Heart left ventricle (tissue), 16 donors: ENCODE measurements around the gene ADGRG2. TPM values are rescaled to one million over a fixed set of nuclear protein-coding genes. Genes with fewer than 3 reads are reported as not detected.

ENCODE experiments used
- ATAC-seq, 4 donors: fragments of 200-7000 bp; cut with Tn5 transposase; one replicate each; pipeline ENCODE4 v1.9.1; 2020 to 2022; ENCODE audit warnings: moderate library complexity in 4 of 4, mild to moderate bottlenecking in 3 of 4, moderate number of reproducible peaks in 1 of 4
- DNase-seq, 5 donors: peaks; one replicate each; pipeline ENCODE4 v3.0.0-alpha.2; 2020
- H3K27ac ChIP-seq, 12 donors: fragments of 200-600 bp; sonication (generic) in 4 of 12; one replicate each; pipeline versions ENCODE4 v1.5.0 to v1.8.0; 2016 to 2022; ENCODE audit warnings: mild to moderate bottlenecking in 2 of 12
- H3K27me3 ChIP-seq, 9 donors: fragments of 200-600 bp; sonication (generic) in 2 of 9; one replicate each; pipeline versions ENCODE4 v1.5.1 to v1.8.0; 2016 to 2022; ENCODE audit warnings: mild to moderate bottlenecking in 3 of 9
- H3K36me3 ChIP-seq, 9 donors: fragments of 200-600 bp; sonication (generic) in 2 of 9; one replicate each; pipeline versions ENCODE4 v1.5.0 to v1.8.0; 2018 to 2022; ENCODE audit warnings: mild to moderate bottlenecking in 2 of 9
- H3K4me1 ChIP-seq, 12 donors: fragments of 200-600 bp; sonication (generic) in 4 of 12; one replicate each; pipeline versions ENCODE4 v1.5.0 to v1.8.0; 2016 to 2022; ENCODE audit warnings: mild to moderate bottlenecking in 3 of 12
- H3K4me3 ChIP-seq, 12 donors: fragments of 200-600 bp; sonication (generic) in 4 of 12; one replicate each; pipeline versions ENCODE4 v1.5.0 to v1.8.0; 2017 to 2022; ENCODE audit warnings: mild to moderate bottlenecking in 9 of 12, moderate library complexity in 4 of 12
- H3K9me3 ChIP-seq, 12 donors: fragments of 200-600 bp; sonication (generic) in 4 of 12; one replicate each; pipeline versions ENCODE4 v1.5.0 to v1.8.0; 2016 to 2022; ENCODE audit warnings: mild to moderate bottlenecking in 1 of 12
- POLR2A ChIP-seq, 2 donors: fragments of 450-650 bp; IDR thresholded peaks; one replicate each; pipeline ENCODE4 v1.6.1; 2017; ENCODE audit warnings: antibody characterized with exemption in 2 of 2, mild to moderate bottlenecking in 2 of 2, moderate library complexity in 2 of 2
- WGBS, 4 donors: extraction: QIAGEN DNeasy Blood & Tissue Kit in 2 of 4; methylation state at CpG; one replicate each; pipeline versions ENCODE4 v1.1.5 to v1.1.7; 2013 to 2018; 5-methylcytosine and 5-hydroxymethylcytosine counted together
- intact Hi-C, 10 donors: fragments of 100-400 bp; cut with DNase I; formaldehyde crosslinking; loops; one replicate each; pipeline versions ENCODE4 v1.11.1 to v1.14.2; 2022
- polyA plus RNA-seq, 2 donors: library from polyadenylated mRNA; stranded (reverse); fragments of 200-250 nt; gene quantifications; one replicate each; pipeline ENCODE4 v1.2.3, GENCODE V29; 2013
- total RNA-seq, 9 donors: library from RNA; depleted of rRNA in 2 of 9; stranded (reverse); fragments of >200 nt in 2 of 9; fragmentation: NEBNext Ultra II Directional in 3 of 9; extraction: Animal tissue kit (Norgen Biotek cat#: 25700) in 3 of 9; gene quantifications; one replicate each; pipeline versions ENCODE4 v1.1.0 to v1.2.4, GENCODE V29; 2016 to 2023
- TF ChIP-seq, protein P1 (sequence below), 12 donors: fragments of 200-600 bp; sonication (generic) in 4 of 12; IDR thresholded peaks; one replicate each; pipeline versions ENCODE4 v1.5.0 to v1.8.0; 2018 to 2022; ENCODE audit warnings: antibody characterized with exemption in 12 of 12, mild to moderate bottlenecking in 5 of 12
- donor health status: ischemic (EF 13 %, LVEDD 7.1; RV severe dilation, severe dysfunction).
- donor health status: healthy with polysubstance abuse.
- donor health status: DM: no; HTN: yes; CAD: no.
- donor health status: DM: no; HTN: no; CAD: no.
- donor health status: ischemic (EF 25% LVEDD 6.9; RV normal size, moderate dysfunction).
- donor health status: ischemic (EF 25% LVEDD 5.7; RV mildly dilated, moderate dysfunction).
- donor health status: healthy.
- donor health status: DM: yes; HTN: yes; CAD: no.
- donor health status: ischemic (EF 35%, LVEDD 5.7; RV mildly dilated, moderate dysfunction).
- donor health status: nonischemic (EF 11% LVEDD 7.7; RV severe dilation, severe dysfunction).
- donor health status: DM: yes; HTN: yes; CAD: no.
- donor health status: PGD.
- donor health status: ischemic (EF 29% LVEDD 5.4; RV normal size, mild dysfunction).
- donor health status: nonischemic (EF 23%, LVEDD 6.1; RV moderate dilation, normal function).

The ADGRG2 gene
- total and polyA plus RNA-seq, 11 donors: 0.15 to 1.2 (median 0.24) TPM; not detected in 1

GRCh38 chrX:18994713-18995112 is 127.6 kb downstream of the ADGRG2 start:
- Histone ChIP-seq H3K4me3 (no peak overlapping the region), H3K4me1 (no peaks in the 10 kb centered on the region), H3K36me3 (peaks cover 0 to 4% (median 0%) of the 10 kb centered on the region in 9 donors), H3K9me3 (no peaks in the 10 kb centered on the region), H3K27me3 (peaks cover 0 to 4% (median 0%) of the 10 kb centered on the region in 9 donors), H3K27ac (no peak overlapping the region)
- ATAC-seq (no peak), DNase-seq (no peak)
- TF ChIP-seq, protein P1, sequence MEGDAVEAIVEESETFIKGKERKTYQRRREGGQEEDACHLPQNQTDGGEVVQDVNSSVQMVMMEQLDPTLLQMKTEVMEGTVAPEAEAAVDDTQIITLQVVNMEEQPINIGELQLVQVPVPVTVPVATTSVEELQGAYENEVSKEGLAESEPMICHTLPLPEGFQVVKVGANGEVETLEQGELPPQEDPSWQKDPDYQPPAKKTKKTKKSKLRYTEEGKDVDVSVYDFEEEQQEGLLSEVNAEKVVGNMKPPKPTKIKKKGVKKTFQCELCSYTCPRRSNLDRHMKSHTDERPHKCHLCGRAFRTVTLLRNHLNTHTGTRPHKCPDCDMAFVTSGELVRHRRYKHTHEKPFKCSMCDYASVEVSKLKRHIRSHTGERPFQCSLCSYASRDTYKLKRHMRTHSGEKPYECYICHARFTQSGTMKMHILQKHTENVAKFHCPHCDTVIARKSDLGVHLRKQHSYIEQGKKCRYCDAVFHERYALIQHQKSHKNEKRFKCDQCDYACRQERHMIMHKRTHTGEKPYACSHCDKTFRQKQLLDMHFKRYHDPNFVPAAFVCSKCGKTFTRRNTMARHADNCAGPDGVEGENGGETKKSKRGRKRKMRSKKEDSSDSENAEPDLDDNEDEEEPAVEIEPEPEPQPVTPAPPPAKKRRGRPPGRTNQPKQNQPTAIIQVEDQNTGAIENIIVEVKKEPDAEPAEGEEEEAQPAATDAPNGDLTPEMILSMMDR (IDR thresholded peaks at IDR 0.05): no peak
- no peak for TF ChIP-seq POLR2A (IDR thresholded peaks at IDR 0.05)
- WGBS, 4 donors: 92 to 95% (median 93%) methylated on average over 3 of the region's 3 CpGs
- intact Hi-C loops: no loop called here

DNA sequence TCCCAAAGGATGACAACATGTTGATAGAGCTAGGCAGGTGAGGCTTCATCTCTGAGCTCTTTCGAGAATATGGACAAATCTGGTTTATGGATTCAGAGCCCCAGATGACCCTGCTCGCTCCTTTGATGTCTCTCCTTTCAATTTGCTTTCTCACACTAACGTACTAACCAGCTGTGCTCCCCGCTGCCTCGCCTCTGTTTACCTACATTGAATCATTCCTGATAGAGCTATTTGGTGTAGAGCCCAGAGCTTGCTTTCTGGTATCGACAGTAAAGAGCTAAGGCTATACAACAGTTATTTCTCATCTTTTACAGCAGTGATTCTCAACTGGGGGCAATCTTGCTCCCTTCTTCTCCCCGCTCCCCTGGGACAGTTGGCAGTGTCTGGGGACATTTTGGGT is 129.4 kb downstream of the ADGRG2 start:
- Histone ChIP-seq H3K36me3 (peaks cover 0 to 13% (median 0%) of the 10 kb centered on the region in 9 donors), H3K27ac (no peak overlapping the region), H3K4me3 (no peak overlapping the region), H3K9me3 (no peaks in the 10 kb centered on the region), H3K4me1 (no peaks in the 10 kb centered on the region), H3K27me3 (peaks cover 0 to 4% (median 0%) of the 10 kb centered on the region in 9 donors)
- TF ChIP-seq, protein P1 (IDR thresholded peaks at IDR 0.05): no peak
- TF ChIP-seq POLR2A (IDR thresholded peaks at IDR 0.05): no peak
- 85 to 95% (median 93%) methylated on average over 7 of the region's 7 CpGs for WGBS, 4 donors
- no peak for DNase-seq
- no peak for ATAC-seq
- intact Hi-C loops: no loop called here

DNA sequence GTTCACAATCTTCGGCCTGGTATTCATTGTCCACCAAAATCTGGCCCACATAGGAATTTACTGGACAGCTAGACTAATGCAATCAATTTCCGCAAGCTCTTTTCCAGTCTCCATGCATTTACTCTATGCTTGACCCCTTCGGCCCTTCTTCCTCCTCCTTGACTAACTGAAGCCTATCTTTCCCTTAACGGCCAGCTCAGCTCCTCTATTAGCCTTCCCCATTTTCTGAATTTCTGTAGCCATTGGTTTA is 137.2 kb downstream of the ADGRG2 start:
- Histone ChIP-seq H3K9me3 (peaks cover 0 to 4% (median 0%) of the 10 kb centered on the region in 12 donors), H3K4me1 (peaks cover 0 to 16% (median 2%) of the 10 kb centered on the region in 12 donors), H3K27ac (peak overlapping the region; percentile 84 to 97 (median 92)), H3K4me3 (peak overlapping the region; percentile 42 to 91 (median 77)), H3K27me3 (peaks cover 0 to 15% (median 0%) of the 10 kb centered on the region in 9 donors), H3K36me3 (peaks cover 0 to 13% (median 0%) of the 10 kb centered on the region in 9 donors)
- ATAC-seq: no peak
- DNase-seq: no peak
- TF ChIP-seq POLR2A (IDR thresholded peaks at IDR 0.05): no peak
- TF ChIP-seq, protein P1 (IDR thresholded peaks at IDR 0.05): no peak
- intact Hi-C loops: loop anchor here in 1 of 10 donors (10.0 kb wide), 1 partner anchor 580 kb away; no protein-coding TSS in a partner anchor
- WGBS, 4 donors: 1 to 51% (median 24%) methylated on average over 4 of the region's 4 CpGs

- peak in 1 of 2 donors; percentile 32 for TF ChIP-seq POLR2A (IDR thresholded peaks at IDR 0.05)
- TF ChIP-seq, protein P1 (IDR thresholded peaks at IDR 0.05): peak; percentile 18 to 65 (median 39)
- WGBS, 4 donors: 0 to 28% (median 10%) methylated on average over 23 to 71 of the region's 71 CpGs
- intact Hi-C loops: loop anchor here in 1 of 10 donors (10.0 kb wide), 1 partner anchor 580 kb away; no protein-coding TSS in a partner anchor
Measured at GRCh38 chrX:18984381-18985185, 137.7 kb downstream of the ADGRG2 start.

More at GRCh38 chrX:18984381-18985185, 137.7 kb downstream of the ADGRG2 start:
- H3K4me3 ChIP-seq: peak overlapping the region; percentile 42 to 91 (median 77)
- peaks cover 0 to 11% (median 0%) of the 10 kb centered on the region in 9 donors for H3K36me3 ChIP-seq
- peaks cover 0 to 16% (median 2%) of the 10 kb centered on the region in 12 donors for H3K4me1 ChIP-seq
- peaks cover 0 to 15% (median 0%) of the 10 kb centered on the region in 9 donors for H3K27me3 ChIP-seq
- DNase-seq (peak; percentile 78 to 89 (median 84)), ATAC-seq (peak; percentile 90 to 96 (median 95))
- peaks cover 0 to 4% (median 0%) of the 10 kb centered on the region in 12 donors for H3K9me3 ChIP-seq
- peak overlapping the region; percentile 84 to 97 (median 92) for H3K27ac ChIP-seq
